ENCODE results near the gene PDS5B. TPM values are rescaled to one million over a fixed set of nuclear protein-coding genes. Genes with fewer than 3 reads are reported as not detected.

Gene PDS5B
- total and polyA plus RNA-seq, 2 of the 8 experiments (the other 6 are each of a cell fraction or from before 2014, with no cell fraction given) = 5.5 to 54.6 TPM

DNA sequence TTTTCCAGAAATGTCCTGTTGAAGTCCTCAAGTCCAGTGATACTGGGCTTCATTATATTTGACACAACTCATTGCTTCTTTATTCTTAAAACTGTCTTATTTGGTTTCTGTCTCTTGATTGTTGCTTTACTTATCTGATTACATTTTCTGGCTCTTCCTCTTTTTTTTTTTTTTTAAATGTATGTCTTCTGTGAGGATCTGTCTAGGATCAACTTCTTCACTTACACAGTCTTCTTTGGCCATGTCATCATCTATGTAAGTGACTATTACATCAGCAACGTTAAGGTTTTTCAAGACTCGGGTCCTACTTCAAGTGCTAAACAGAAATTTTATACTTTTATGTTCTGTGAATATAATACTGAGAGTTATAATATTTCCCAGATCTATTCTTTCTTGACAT, 162.1 kb downstream of the PDS5B start:
- no peaks in the 10 kb centered on the region for H3K79me1 ChIP-seq (ENCODE audit: low read depth, low read length)
- H3K23me2 ChIP-seq (ENCODE audit: low read depth, low read length) = no peaks in the 10 kb centered on the region
- H2BK12ac ChIP-seq (ENCODE audit: low read depth, low read length) = no peak overlapping the region
- H4K20me1 ChIP-seq (replicated peaks in 1 of 2; ENCODE audit: control insufficient read depth in 1 of 2, insufficient read depth in 2 of 2, low read length in 2 of 2) = no peaks in the 10 kb centered on the region
- H4K8ac ChIP-seq (ENCODE audit: extremely low read depth, insufficient read depth, low read length) = no peak overlapping the region
- no peak overlapping the region for H2BK20ac ChIP-seq (ENCODE audit: low read length)
- no peaks in the 10 kb centered on the region for H3K27me3 ChIP-seq (replicated peaks in 1 of 4; ENCODE audit: control insufficient read depth in 3 of 4, extremely low read depth in 1 of 4, insufficient read depth in 3 of 4, low read length in 3 of 4)
- peaks cover 0 to 12% (median 8%) of the 10 kb centered on the region in 4 experiments; a peak in 4 of 8 replicates for H3K36me3 ChIP-seq (ENCODE audit: control insufficient read depth in 2 of 4, insufficient read depth in 4 of 4, low read length in 3 of 4)
- no peak overlapping the region for H2BK5ac ChIP-seq (ENCODE audit: low read depth, low read length)
- H2AFZ ChIP-seq (ENCODE audit: low read length) = no peak overlapping the region
- ChIA-PET POLR2A (ENCODE audit: partially characterized antibody) (interaction anchor here (0.7 kb wide), 1 partner anchor 406 kb away, joined by 4 read pairs; no protein-coding TSS in a partner anchor), CTCF (ENCODE audit: partially characterized antibody) (no interaction called here)
- no peak overlapping the region for H3K56ac ChIP-seq (replicated peaks; ENCODE audit: insufficient read length, low read depth, low read length)
- no peak overlapping the region for H2AK5ac ChIP-seq (ENCODE audit: low read depth, low read length)
- no peak overlapping the region for H3K27ac ChIP-seq (ENCODE audit: low read depth, low read length)
- no peaks in the 10 kb centered on the region for H3K9me3 ChIP-seq (ENCODE audit: insufficient read depth in 2 of 2, low read depth in 1 of 2, low read length in 1 of 2)
- TF ChIP-seq SP2 (IDR thresholded peaks at IDR 0.05; ENCODE audit: low read length) = no peak
- no peak for TF ChIP-seq GABPA (IDR thresholded peaks at IDR 0.05; ENCODE audit: borderline replicate concordance, insufficient read depth, low read length)
- no peak for TF ChIP-seq HDAC6 (IDR thresholded peaks at IDR 0.05; ENCODE audit: low read depth, low read length)
- no peak for TF ChIP-seq TBP (IDR thresholded peaks at IDR 0.05; ENCODE audit: low read depth, low read length)
- no peaks in the 10 kb centered on the region for H3K4me1 ChIP-seq (replicated peaks in 1 of 4; ENCODE audit: control insufficient read depth in 3 of 4, insufficient read depth in 4 of 4, low read length in 3 of 4)
- H3K4me2 ChIP-seq (ENCODE audit: insufficient read depth in 1 of 2, low read depth in 2 of 2, low read length in 2 of 2) = no peak overlapping the region
- H3K18ac ChIP-seq (ENCODE audit: extremely low read depth, low read length) = no peak overlapping the region
- H3K79me2 ChIP-seq (ENCODE audit: control insufficient read depth in 1 of 2, insufficient read depth in 2 of 2, low read length in 2 of 2) = no peaks in the 10 kb centered on the region
- no peak overlapping the region for H3K23ac ChIP-seq (ENCODE audit: insufficient read length)
- H4K5ac ChIP-seq (ENCODE audit: insufficient read length, low read depth, low read length) = no peak overlapping the region
- FAIRE-seq = no peak
- H3K4me3 ChIP-seq (ENCODE audit: extremely low read depth in 1 of 4, insufficient read depth in 2 of 4, low read depth in 3 of 4, low read length in 4 of 4) = no peak overlapping the region
- no peak overlapping the region for H3K4ac ChIP-seq (replicated peaks; ENCODE audit: insufficient read length, low read depth, low read length)
- H2BK120ac ChIP-seq (replicated peaks; ENCODE audit: low read depth, low read length) = no peak overlapping the region
- no peak for DNase-seq (ENCODE audit: low read depth in 1 of 2, low spot score in 2 of 2)
- H4K91ac ChIP-seq (replicated peaks; ENCODE audit: insufficient read length, low read length) = no peak overlapping the region
- H2BK15ac ChIP-seq (ENCODE audit: low read length) = no peak overlapping the region
- H3K14ac ChIP-seq (ENCODE audit: insufficient read length) = no peak overlapping the region
- H3K9ac ChIP-seq (replicated peaks in 1 of 4; ENCODE audit: extremely low read depth in 1 of 4, low read depth in 3 of 4, low read length in 3 of 4) = no peak overlapping the region
- WGBS, 2 experiments (ENCODE audit: extremely low coverage in 1 of 2, insufficient coverage in 1 of 2, insufficient read length in 1 of 2, insufficient replicate concordance in 2 of 2, low coverage in 1 of 2, low lambda C conversion rate in 2 of 2, missing lambda C conversion rate in 1 of 2) = 83% methylated on average over 2 of the region's 2 CpGs; no CpG with 5 or more reads in 1 of the 2 experiments

All from H1 (cell line).